ENCODE measurements around the gene SAP30BP.

SAP30BP gene

GRCh38 chr17:75646638-75646992 is 20.5 kb upstream of the SAP30BP start:
- no peak for DNase-seq

- peak in 14 of 51 donors; percentile 10 to 57 (median 31) for DNase-seq
These were observed 20.1 kb upstream of the SAP30BP start for GRCh38 chr17:75647061-75647460.

- DNase-seq: no peak
These were observed 19.2 kb upstream of the SAP30BP start for GRCh38 chr17:75647921-75648320.

GRCh38 chr17:75649687-75650086 is 17.5 kb upstream of the SAP30BP start:
- DNase-seq: no peak

- no peak for DNase-seq
These were observed 16.3 kb upstream of the SAP30BP start for GRCh38 chr17:75650874-75651273.

GRCh38 chr17:75652341-75652740 is 14.8 kb upstream of the SAP30BP start:
- DNase-seq: no peak

GRCh38 chr17:75652934-75653549 is 14.1 kb upstream of the SAP30BP start:
- DNase-seq: peak in 15 of 51 donors; percentile 16 to 49 (median 29)

GRCh38 chr17:75654176-75654575 is 13.0 kb upstream of the SAP30BP start:
- DNase-seq: peak in 12 of 51 donors; percentile 16 to 57 (median 35)

- no peak for DNase-seq
These were observed 8.9 kb upstream of the SAP30BP start for GRCh38 chr17:75658237-75658636.

- peak in 27 of 51 donors; percentile 16 to 86 (median 55) for DNase-seq
These were observed 5.6 kb upstream of the SAP30BP start for GRCh38 chr17:75661531-75661930.

GRCh38 chr17:75662511-75662910 is 4.6 kb upstream of the SAP30BP start:
- DNase-seq: no peak

GRCh38 chr17:75664099-75664549 is 3.0 kb upstream of the SAP30BP start:
- DNase-seq: no peak

- no peak for DNase-seq
These were observed 1.2 kb upstream of the SAP30BP start for GRCh38 chr17:75665981-75666380.

GRCh38 chr17:75667825-75668224 is 687 bp downstream of the SAP30BP start:
- DNase-seq: no peak

- no peak for DNase-seq
These were observed 1.4 kb downstream of the SAP30BP start for GRCh38 chr17:75668489-75668888.

GRCh38 chr17:75670868-75671267 is 3.7 kb downstream of the SAP30BP start:
- no peak for DNase-seq

GRCh38 chr17:75672011-75672410 is 4.9 kb downstream of the SAP30BP start:
- no peak for DNase-seq

GRCh38 chr17:75673487-75673886 is 6.3 kb downstream of the SAP30BP start:
- no peak for DNase-seq

- DNase-seq: no peak
These were observed 9.3 kb downstream of the SAP30BP start for GRCh38 chr17:75676461-75676860.

GRCh38 chr17:75679706-75680211 is 12.6 kb downstream of the SAP30BP start:
- DNase-seq: peak in 19 of 51 donors; percentile 12 to 54 (median 31)

- DNase-seq: no peak
These were observed 13.3 kb downstream of the SAP30BP start for GRCh38 chr17:75680431-75680830.

GRCh38 chr17:75681289-75681688 is 14.2 kb downstream of the SAP30BP start:
- DNase-seq: no peak

- DNase-seq: no peak
These were observed 16.4 kb downstream of the SAP30BP start for GRCh38 chr17:75683583-75683982.

- no peak for DNase-seq
These were observed 17.1 kb downstream of the SAP30BP start for GRCh38 chr17:75684249-75684648.
